NCI-H82 treated with DMSO at 0.1 percent for 48 hours (cell line): ENCODE data around the gene AQP12B.
"Not testable (repeated sequence)": the region's sequence is repeated elsewhere in the genome, so short reads cannot be mapped to it uniquely, and the experiment has no call there.

Experiments
- DNase-seq: peaks from one replicate; lab custom pipeline; 2025; ENCODE audit not compliant: unreplicated experiment; lab: John Stamatoyannopoulos, UW

The AQP12B gene

DNA sequence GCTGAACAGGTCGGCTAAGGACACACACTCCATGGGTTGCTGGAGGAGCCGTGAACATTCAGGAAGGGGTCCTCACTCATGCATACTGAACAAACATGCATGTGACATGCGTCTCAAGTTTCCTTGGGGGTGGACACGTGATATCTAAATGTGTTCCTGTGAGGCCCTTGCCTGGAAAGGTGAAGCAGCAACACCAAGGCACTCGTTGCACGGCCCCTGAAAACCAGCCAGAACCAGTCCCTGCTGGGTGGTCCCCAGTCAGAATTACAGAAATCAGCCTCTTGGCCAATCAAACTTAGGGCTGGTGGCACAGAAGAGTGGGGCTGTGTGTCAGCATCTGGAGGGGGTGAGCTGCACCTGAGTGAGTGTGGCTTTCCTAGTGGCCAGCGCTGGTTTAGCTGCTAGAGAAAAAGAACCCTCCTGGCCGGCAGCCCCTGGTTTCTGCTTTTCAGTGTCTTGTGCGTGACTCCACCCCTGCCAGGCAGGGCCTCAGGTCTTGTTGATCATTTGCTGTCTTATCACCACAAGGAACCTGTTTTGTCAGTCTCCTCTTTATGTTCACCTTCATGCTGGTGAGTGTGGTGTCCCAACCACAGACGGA lies 3.2 kb upstream of the AQP12B start:
- DNase-seq, result no peak

DNA sequence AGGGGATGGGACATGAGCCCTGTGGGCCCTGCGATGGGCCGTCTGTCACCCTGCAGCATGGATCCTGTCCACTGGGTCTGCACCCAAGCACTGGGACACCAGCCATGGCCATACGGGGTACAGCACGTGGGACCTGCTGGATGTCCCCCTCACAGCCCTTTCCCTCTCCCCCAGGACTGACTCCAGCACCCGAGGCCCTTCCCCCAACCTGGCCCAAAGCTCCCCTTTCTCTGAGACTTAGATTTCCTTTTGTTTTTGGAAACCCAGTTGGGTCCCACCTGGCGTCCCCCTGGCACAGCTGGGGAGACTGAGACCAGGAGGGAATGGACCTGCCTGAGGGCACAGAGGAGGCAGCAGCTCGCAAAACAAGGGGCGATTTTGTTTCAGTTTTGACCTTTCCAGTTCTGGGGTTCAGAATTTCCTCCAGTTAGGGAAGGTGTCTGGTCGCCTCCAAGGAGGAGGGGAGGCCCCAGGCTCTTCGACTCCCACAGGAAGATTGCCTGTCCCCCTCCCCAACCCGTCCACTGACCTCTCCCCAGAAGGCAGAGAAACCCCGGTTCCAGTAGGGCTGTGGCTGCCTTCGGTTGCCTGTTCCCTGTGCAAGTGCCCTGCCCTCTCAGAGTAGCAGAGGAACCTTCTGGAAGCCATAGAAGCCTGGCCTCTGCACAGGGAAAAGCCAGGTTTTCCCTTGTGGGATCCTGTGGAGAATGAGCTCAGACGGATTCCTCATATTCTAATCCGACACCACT lies 1.5 kb upstream of the AQP12B start:
- not testable (repeated sequence) for DNase-seq

DNA sequence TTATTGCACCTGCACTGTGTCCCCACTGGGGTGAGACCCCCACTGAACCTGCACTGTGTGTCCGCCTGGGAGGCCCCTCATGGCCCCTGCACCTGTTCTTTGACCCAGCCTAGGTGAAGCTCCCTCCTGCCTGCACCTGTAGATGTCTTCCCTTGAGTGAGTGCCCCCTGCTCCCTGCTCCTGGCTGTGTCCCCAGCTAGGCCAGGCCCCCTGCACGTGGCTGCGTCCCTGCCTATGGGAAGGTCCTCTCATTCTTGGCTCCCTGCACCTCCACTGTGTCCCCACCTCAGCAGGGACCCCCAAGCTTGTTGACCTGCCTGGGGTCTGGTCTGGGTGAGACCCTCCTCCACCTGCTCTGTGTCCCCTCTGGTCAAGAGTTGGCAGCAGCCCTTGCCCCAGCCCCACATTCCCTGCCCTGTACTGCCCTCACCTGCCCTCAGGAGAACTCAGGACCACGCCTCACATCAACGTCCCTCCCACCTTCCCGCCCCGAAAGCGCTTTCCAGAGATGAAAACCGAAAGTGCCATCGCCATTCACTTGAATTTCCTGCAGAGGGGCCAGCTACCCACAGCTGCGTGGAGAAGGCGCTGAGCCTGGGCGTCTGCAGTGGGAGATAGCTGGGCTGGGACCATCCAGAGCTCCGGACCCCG lies 769 bp upstream of the AQP12B start:
- DNase-seq, result not testable (repeated sequence)

DNA sequence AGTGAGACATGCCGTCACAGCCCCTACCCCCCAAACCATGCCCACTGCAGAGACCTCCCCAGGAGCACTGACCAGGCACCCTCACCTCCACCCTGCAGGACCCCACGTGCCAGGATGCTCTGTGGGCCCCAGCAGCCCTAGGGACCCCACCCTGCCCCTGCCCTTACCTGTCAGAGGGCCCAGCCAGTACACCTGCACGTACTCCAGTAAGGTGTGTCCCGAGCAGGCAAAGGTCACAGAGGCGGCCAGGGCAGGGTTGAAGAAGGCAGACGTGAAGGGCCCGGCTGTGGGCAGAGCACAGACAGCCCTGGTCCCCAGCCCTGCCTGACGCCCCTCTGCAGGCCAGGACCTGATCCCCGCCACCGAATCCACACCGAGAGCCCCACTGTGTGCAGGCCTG lies 2.5 kb downstream of the AQP12B start:
- not testable (repeated sequence) for DNase-seq

- DNase-seq, result not testable (repeated sequence)
Measured at GRCh38 chr2:240678909-240679308, 3.8 kb downstream of the AQP12B start.

- not testable (repeated sequence) for DNase-seq
Measured at GRCh38 chr2:240678043-240678442, 4.6 kb downstream of the AQP12B start.

- not testable (repeated sequence) for DNase-seq
Measured at GRCh38 chr2:240675345-240675744, 7.3 kb downstream of the AQP12B start.

- DNase-seq, result not testable (repeated sequence)
Measured at GRCh38 chr2:240674461-240675184, 8.1 kb downstream of the AQP12B start.

GRCh38 chr2:240672701-240673190 lies 9.9 kb downstream of the AQP12B start:
- no peak for DNase-seq

DNA sequence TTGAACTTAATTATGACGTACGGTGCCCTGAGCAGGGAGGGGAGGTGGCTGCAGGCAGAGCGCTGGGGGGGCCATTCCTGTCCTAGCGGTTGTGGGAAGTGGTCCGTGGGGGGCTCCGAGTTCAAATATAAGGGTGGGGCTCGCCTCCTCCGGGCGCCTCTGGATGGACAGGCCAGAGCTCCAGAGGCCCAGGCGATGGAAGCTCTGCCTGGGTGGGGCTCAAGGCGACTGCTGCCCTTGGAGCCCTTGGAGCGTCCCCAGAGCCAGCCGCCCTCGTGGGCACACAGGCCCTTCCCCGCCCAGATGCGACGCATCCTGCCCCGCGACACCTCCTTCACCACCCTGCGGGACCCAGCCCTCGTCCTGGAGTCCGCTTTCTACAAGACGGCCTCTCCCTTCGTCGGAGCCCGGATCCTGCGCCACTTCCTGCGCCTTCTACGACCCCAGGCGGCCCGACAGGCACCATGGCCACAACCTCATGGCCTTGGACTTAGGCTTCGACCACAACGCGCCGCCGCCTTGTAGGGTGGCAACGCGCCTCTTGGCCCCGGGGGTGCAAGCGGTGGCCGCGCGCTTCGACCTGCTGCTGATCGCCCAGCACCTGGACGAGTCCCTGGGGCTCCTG lies 10.5 kb downstream of the AQP12B start:
- DNase-seq, result no peak

- no peak for DNase-seq
Measured at GRCh38 chr2:240670950-240671349, 11.7 kb downstream of the AQP12B start.

DNA sequence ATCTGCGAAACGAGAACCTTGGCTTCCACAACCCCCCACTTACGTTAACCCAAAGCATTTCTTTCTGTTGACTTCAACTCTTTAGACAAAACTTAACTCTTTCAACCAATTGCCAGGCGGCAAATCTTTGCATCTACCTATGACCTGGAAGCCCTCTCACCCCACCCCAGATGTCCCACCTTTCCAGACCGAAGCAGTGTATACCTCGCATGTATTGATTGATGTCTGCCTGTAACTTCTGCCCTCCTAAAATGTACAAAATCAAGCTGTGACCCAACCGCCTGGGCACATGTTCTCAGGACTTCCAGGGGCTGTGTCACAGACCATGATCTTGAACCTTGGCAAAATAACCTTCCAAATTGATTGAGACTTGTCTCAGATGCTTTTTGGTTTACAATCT lies 12.3 kb downstream of the AQP12B start:
- no peak for DNase-seq

DNA sequence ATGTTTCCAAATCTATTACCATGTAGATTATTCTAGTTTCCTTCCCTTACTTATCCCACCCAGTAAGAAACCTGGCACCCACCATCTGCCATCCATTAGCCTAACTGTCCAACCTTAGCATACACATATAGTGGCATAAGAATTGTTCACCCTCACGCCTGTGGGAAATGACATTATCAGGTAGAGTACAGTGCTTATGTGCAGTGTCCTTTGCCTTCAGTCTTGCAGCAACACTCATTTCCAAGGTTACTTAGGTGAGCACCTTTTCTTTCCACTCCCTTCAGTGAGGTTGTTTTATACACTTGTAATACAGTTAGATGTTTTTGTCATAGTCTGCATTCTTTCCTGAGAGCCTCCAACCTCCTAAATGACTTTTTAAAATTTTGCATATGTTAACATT lies 18.1 kb downstream of the AQP12B start:
- DNase-seq, result no peak

DNA sequence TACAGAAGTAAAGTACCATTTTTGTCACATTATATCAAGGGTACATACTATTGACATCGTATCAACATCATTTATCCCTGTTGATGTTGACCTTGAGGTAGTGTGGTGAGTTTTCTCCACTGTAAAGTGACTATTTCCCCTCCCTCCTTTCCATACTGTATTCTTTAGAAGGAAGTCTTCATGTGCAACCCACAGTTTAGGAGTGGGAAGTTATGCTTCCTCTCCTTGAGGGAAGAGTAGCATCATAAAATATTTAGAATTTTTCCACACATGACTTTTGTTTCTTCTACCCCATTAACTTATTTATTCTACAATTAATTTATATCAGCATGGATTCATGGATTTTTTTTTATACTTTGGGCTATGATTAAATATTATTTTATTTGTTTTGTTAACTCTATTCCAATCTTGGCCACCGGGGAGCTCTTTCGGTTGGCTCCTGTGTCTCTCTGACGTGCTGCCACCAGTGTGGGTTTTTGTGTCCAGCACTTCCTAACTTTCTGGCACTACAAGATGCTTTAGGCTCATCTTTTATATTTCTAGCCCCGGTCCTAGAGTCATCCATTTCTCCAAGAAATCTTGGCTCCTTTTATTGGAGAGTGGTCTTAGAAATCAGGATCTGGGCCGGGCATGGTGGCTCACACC lies 19.0 kb downstream of the AQP12B start:
- no peak for DNase-seq

- no peak for DNase-seq
Measured at GRCh38 chr2:240662681-240663080, 20.0 kb downstream of the AQP12B start.

DNA sequence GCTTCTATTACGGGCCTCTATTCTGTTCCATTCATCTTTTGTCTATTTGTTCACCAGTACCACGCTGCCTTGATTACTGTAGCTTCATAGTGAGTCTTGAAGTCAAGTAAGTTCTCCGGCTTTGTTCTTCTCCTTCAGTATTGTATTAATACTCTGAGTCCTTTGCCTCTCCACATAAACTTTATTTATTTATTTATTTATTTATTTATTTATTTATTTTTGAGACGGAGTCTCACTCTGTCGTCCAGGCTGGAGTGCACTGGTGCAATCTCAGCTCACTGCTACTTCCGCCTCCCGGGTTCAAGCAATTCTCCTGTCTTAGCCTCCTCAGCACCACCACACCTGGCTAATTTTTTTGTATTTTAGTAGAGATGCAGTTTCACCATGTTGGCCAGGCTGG lies 22.8 kb downstream of the AQP12B start:
- DNase-seq, result not testable (repeated sequence)

GRCh38 chr2:240655931-240656886 lies 26.5 kb downstream of the AQP12B start:
- no peak for DNase-seq

- DNase-seq, result no peak
Measured at GRCh38 chr2:240651185-240651584, 31.5 kb downstream of the AQP12B start.

DNA sequence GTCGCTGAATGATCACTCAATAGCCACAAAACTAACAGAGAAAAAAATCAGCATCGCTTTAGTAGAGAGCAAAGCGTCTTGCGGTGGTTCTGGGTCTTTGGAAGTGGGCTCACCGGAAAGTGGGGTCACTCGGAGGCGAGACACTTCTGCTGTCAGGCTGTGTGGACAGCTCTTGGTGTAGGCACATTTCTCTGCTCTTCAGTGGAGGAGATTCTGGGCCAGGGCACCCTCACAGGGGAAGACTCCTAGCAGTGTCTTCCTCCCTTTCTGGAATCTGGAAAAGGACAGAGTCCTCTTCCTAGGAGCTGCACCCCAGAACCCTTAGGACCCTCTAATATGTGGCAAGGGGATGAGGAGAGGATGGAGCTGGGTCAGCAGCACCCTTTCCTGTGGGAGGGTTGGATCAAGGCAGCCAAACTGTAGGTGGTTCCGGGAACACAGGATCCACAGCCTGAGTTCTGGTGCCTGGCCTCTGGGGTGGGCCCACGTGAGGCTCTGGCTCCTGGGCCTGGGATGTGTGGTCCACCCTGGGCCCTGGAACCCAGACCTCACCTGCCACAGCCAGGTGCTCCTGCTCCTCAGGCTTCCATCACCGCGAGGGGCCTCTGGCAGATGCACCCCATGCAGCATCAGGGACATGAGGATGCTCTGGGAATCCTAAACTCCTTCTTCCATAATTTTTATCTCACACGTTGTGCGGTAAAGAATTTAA lies 32.3 kb downstream of the AQP12B start:
- no peak for DNase-seq
